GM19035 (cell line): ENCODE results near the gene FAM185A.
A peak's percentile ranks its signal among the peaks of the same experiment; 100 is the strongest.
"Not testable (repeated sequence)": the region's sequence is repeated elsewhere in the genome, so short reads cannot be mapped to it uniquely, and the experiment has no call there.

Source experiments
- ATAC-seq: cut with Tn5 transposase; IDR thresholded peaks from one replicate; pipeline ENCODE4 v1.9.1; 2021; ENCODE audit not compliant: unreplicated experiment

Gene FAM185A

GRCh38 chr7:102748605-102749444, at the start of gene FAM185A:
Gene FAM185A, plus strand, starts transcription at chr7:102748999. Its CDS starts 209 bp downstream, at chr7:102749208.
- ATAC-seq = peak; percentile 98

DNA sequence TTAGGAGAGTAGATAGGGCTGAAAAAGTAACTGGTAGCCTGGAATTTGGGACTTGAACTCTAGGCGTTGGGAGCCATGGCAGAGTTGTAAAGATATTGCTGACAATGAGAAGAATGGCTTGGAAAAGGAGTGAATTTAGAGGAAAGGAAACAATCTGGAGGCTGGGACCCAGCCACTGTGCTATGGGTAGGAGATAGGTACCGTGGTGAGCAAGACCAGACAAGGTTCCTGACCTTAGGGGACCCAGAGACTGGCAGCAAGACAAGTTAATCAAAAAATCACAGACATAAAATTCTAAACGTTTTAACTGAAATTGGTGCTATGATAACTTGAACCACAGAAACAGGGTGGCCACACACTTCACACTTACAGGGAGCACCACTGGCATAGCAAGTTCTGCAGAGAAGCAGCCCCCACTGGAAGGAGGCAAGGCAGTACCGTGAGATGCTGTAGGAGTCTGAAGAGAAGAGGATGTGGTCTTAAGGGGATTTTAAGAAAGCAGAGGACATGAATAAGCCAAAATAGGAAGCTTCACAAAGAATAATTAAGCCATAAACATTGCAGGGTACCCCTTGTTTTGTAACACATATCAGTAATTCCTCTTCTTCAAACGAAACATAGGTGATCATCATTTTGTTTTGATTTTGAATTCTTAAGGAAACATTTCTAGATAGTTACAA, 35.6 kb upstream of the FAM185A start:
- peak; percentile 55 for ATAC-seq

DNA sequence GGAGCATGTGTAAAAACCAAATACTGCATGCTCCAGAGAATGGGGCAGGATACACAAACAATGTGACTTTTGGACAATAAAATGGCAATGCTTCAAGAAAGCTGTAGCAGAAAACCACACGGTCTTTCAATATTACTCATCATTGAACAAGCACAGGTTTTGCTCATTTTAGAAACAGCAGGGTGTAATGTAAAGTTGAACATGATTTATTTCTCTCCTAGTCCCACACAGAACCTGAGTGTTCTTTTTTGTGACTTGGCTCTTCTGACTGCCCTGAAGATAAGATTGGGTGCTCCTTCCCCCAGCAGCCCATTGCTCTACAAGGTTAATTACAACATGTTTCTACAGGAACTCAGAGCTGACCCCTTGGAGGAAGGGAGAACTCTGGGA, 35.1 kb upstream of the FAM185A start:
- peak; percentile 77 for ATAC-seq

- not testable (repeated sequence) for ATAC-seq
Observed at GRCh38 chr7:102714774-102715522, 33.9 kb upstream of the FAM185A start.

GRCh38 chr7:102715718-102716117, 33.1 kb upstream of the FAM185A start:
- peak; percentile 45 for ATAC-seq

GRCh38 chr7:102718491-102718890, 30.3 kb upstream of the FAM185A start:
- not testable (repeated sequence) for ATAC-seq

- ATAC-seq = not testable (repeated sequence)
Observed at GRCh38 chr7:102726170-102726569, 22.6 kb upstream of the FAM185A start.

GRCh38 chr7:102729670-102730069, 19.1 kb upstream of the FAM185A start:
- not testable (repeated sequence) for ATAC-seq

DNA sequence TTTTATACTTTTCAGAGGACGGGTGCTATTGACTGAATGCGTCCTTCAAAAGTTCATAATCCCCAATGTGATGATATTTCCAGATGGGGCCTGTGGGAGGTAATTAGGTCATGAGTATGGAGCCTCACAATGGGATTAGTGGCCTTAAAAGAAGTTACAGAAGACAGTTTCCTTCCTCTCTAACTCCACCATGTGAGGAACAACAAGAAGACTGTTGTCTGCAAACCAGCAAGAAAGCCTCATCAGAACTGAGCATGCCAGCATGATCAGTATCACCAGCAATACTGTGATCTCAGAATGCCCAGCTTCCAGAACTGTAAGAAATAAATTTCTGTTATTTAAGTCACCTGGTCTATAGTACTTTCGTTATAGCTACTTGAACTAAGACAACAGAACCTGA, 18.4 kb upstream of the FAM185A start:
- ATAC-seq = not testable (repeated sequence)

GRCh38 chr7:102742002-102742771, 6.6 kb upstream of the FAM185A start:
- not testable (repeated sequence) for ATAC-seq

- ATAC-seq = not testable (repeated sequence)
Observed at GRCh38 chr7:102743861-102744260, 4.9 kb upstream of the FAM185A start.

- ATAC-seq = not testable (repeated sequence)
Observed at GRCh38 chr7:102745494-102746288, 3.1 kb upstream of the FAM185A start.

DNA sequence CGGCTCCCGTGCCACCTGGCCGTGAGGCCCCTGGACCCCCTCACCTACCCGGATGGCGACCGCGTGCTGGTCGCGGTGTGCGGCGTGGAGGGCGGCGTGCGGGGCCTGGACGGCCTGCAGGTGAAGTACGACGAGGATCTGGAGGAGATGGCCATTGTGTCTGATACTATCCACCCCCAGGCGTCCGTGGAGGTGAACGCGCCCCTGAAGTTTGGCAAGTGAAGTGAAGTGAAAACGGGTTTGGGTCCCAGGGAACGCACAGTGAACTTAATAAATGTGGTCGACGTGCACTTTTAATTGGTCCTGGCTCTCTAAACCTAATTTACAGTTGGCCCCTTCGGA, 617 bp downstream of the FAM185A start:
- not testable (repeated sequence) for ATAC-seq

GRCh38 chr7:102758227-102758626, 9.4 kb downstream of the FAM185A start:
- ATAC-seq = not testable (repeated sequence)

GRCh38 chr7:102759934-102760333, 11.1 kb downstream of the FAM185A start:
- ATAC-seq = not testable (repeated sequence)

DNA sequence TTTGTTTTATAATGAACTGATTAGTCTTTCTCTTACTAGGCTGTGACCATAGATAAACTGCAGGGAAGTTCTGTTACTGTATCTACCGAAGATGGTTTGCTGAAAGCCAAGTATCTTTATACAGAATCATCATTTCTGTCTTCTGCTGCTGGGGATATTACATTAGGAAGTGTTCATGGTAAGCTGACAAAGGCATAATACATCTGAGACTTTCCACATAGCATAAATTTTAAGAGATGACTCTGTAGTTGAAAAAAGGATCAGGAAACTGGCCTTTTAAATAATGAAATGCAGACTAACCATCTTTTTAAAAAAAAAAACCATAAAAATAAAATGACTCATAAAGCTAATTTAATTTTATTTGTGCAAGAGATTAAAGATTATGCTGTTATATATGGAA, 12.4 kb downstream of the FAM185A start:
- not testable (repeated sequence) for ATAC-seq

DNA sequence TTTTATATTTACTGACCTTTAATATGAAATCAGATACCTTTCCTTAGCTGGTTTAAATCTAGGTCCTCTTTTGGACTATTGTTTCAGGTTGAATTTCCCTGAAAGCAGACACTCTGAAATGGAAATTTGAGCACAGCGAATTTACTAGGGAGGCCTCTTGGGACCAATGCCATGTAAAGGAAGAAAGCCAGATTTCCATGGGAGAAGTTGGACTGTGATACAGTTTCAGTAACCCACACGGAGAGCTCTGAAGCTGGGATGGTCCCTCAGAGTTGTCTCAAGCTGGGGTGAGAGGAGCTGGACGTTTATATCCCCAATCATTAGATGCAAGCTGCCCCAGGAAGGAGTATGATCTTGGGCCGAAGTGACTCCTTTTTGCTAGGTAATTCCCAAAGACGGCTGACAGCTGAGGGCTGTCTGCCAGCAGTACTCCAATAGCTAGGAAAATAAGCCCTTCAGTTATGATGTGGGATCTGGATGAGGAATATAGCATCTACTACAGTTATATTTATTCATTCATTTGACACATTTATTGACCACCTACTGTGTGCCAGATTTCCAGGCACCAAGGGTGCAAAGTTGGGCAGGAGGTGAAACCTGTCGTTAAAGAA, 14.6 kb downstream of the FAM185A start:
- not testable (repeated sequence) for ATAC-seq

DNA sequence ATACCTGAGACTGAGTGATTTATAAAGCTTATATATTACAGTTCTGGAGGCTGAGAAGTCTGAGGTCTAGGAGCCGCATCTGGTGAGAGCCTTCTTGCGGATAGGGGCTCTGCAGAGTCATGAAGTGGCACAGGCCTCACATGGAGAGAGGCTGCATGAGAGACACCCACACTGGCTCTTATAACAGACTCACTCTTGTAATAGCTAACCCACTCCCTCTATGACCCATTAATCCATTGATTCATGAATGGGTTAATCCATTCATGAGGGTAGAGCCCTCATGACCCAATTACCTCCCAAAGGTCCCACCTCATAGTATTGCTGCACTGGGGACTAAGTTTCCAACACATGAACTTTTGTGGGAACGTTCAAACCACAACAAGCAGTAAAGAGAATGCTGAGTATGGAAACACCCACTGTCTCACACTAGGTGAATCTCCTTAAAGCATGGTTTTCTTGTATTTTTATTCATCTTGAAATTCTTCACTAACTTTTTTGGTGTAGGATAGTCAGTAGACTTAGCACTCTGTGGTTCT, 20.9 kb downstream of the FAM185A start:
- not testable (repeated sequence) for ATAC-seq

GRCh38 chr7:102770467-102770866, 21.7 kb downstream of the FAM185A start:
- ATAC-seq = peak; percentile 62
